Large intestine (tissue), 3 donors: Measurements from ENCODE around the gene HTR4. TPM values are rescaled to one million over a fixed set of nuclear protein-coding genes. Genes with fewer than 3 reads are reported as not detected.
"Not testable (repeated sequence)": the region's sequence is repeated elsewhere in the genome, so short reads cannot be mapped to it uniquely, and the experiment has no call there.

Experiments
- DNase-seq, 2 donors: peaks; one replicate each; pipeline versions ENCODE4 v3.0.0 to v3.0.0-alpha.2; 2013
- H3K27ac ChIP-seq: one replicate; pipeline ENCODE4 v1.5.1; 2013; ENCODE audit warnings: low read length
- H3K27me3 ChIP-seq: 2 replicates; pipeline ENCODE4 v1.6.1; 2013; ENCODE audit warnings: low read length; ENCODE audit not compliant: control insufficient read depth, insufficient read depth
- H3K36me3 ChIP-seq: 2 replicates; pipeline ENCODE4 v1.6.1; 2013; ENCODE audit warnings: low read length; ENCODE audit not compliant: control insufficient read depth, insufficient read depth
- H3K4me1 ChIP-seq: one replicate; pipeline ENCODE4 v1.6.1; 2013; ENCODE audit warnings: low read length; ENCODE audit not compliant: control insufficient read depth, insufficient read depth
- H3K4me3 ChIP-seq: one replicate; pipeline ENCODE4 v1.5.1; 2013; ENCODE audit warnings: low read length
- H3K9me3 ChIP-seq: one replicate; pipeline ENCODE4 v1.6.1; 2013; ENCODE audit warnings: mild to moderate bottlenecking, low read depth, low read length, moderate library complexity; ENCODE audit not compliant: control insufficient read depth
- WGBS: methylation state at CpG from one replicate; pipeline ENCODE4 v1.1.5; 2013; ENCODE audit warnings: low lambda C conversion rate; ENCODE audit not compliant: insufficient coverage; 5-methylcytosine and 5-hydroxymethylcytosine counted together
- polyA plus RNA-seq: library from polyadenylated mRNA; unstranded; fragments of 120-200 nt; gene quantifications from one replicate; pipeline ENCODE4 v1.2.1, GENCODE V29; 2013

HTR4 gene
- polyA plus RNA-seq, 1 donor = 4.7 TPM

- Histone ChIP-seq H3K36me3 (no peaks in the 10 kb centered on the region), H3K9me3 (no peaks in the 10 kb centered on the region), H3K27ac (no peak overlapping the region), H3K4me3 (no peak overlapping the region), H3K4me1 (no peaks in the 10 kb centered on the region), H3K27me3 (no peaks in the 10 kb centered on the region)
- 40% methylated on average over 1 of the region's 6 CpGs for WGBS
- DNase-seq = no peak
Measured at GRCh38 chr5:148541054-148541835, 113.1 kb downstream of the HTR4 start.

DNA sequence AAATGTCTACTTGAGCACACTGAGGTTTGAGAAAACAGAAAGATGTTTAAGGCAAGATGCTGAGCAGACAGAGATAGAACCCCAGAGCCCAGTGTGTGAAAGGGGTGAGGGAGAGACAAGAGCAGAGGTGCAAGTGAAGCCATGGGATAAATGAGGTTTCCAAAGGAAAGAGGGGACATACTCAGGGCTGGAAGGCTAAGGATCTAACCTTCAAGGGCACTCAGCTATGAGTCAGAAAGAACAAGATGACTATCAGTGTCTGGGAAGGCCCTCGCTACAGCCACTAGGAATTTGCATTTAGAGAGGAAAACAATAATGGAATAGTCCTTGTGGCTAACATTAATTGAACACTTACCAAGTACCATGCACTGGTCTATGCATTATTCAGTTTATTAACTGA lies 113.7 kb downstream of the HTR4 start:
- no peaks in the 10 kb centered on the region for H3K9me3 ChIP-seq
- no peak overlapping the region for H3K4me3 ChIP-seq
- no peaks in the 10 kb centered on the region for H3K27me3 ChIP-seq
- no peaks in the 10 kb centered on the region for H3K36me3 ChIP-seq
- no peaks in the 10 kb centered on the region for H3K4me1 ChIP-seq
- DNase-seq = no peak
- no CpG with 5 or more reads among the region's 1 CpG for WGBS
- no peak overlapping the region for H3K27ac ChIP-seq

GRCh38 chr5:148539851-148540250 lies 114.5 kb downstream of the HTR4 start:
- WGBS = 67% methylated on average over 1 of the region's 6 CpGs
- Histone ChIP-seq H3K4me3 (no peak overlapping the region), H3K9me3 (no peaks in the 10 kb centered on the region), H3K27me3 (no peaks in the 10 kb centered on the region), H3K4me1 (no peaks in the 10 kb centered on the region), H3K27ac (no peak overlapping the region), H3K36me3 (no peaks in the 10 kb centered on the region)
- DNase-seq = no peak

- no peak overlapping the region for H3K4me3 ChIP-seq
- H3K27me3 ChIP-seq = no peaks in the 10 kb centered on the region
- WGBS = no CpG with 5 or more reads among the region's 1 CpG
- DNase-seq = no peak
- no peaks in the 10 kb centered on the region for H3K36me3 ChIP-seq
- H3K9me3 ChIP-seq = no peaks in the 10 kb centered on the region
- no peak overlapping the region for H3K27ac ChIP-seq
- H3K4me1 ChIP-seq = no peaks in the 10 kb centered on the region
Measured at GRCh38 chr5:148535190-148535589, 119.1 kb downstream of the HTR4 start.

DNA sequence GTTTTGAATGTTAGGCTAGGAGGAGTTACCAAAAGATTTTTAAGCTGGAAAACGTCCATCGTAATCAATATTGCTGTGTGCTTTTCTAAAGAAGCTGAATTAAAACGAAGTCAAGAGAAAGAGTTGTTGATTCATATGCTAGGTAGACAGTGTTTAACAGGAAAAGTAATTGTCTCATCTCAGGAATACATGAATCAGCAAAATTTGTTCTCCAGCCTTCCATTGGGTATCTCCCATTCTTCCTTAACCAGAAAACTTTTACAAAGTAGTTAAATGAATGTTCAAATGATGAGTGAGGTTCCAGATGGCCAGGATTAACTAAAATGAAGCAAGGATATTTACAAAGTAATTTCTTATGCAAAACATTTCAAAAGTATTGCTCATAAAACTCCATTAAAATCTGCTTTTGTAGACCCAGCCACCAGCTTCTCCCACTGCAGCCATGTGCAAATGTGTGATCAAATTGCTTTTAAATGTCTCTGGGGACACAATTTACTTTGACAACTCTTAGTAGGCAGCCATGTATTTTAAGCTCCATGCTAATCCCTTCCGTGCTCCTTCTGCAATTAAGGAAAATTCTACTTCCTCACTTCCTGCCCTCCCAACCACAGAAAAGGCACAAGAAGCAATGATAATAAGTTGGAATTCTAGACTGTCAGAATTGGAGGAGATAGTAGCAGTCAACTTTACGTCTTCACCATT lies 121.2 kb downstream of the HTR4 start:
- no peaks in the 10 kb centered on the region for H3K9me3 ChIP-seq
- H3K27ac ChIP-seq = no peak overlapping the region
- no peaks in the 10 kb centered on the region for H3K36me3 ChIP-seq
- H3K4me1 ChIP-seq = no peaks in the 10 kb centered on the region
- H3K4me3 ChIP-seq = no peak overlapping the region
- H3K27me3 ChIP-seq = no peaks in the 10 kb centered on the region
- WGBS = 88% methylated on average over 4 of the region's 5 CpGs
- no peak for DNase-seq

- H3K4me3 ChIP-seq, H3K4me1 ChIP-seq, H3K27me3 ChIP-seq, H3K36me3 ChIP-seq, DNase-seq, H3K27ac ChIP-seq, H3K9me3 ChIP-seq: not testable (repeated sequence)
- WGBS = 100% methylated on average over 1 of the region's 2 CpGs
Measured at GRCh38 chr5:148529450-148529849, 124.9 kb downstream of the HTR4 start.

DNA sequence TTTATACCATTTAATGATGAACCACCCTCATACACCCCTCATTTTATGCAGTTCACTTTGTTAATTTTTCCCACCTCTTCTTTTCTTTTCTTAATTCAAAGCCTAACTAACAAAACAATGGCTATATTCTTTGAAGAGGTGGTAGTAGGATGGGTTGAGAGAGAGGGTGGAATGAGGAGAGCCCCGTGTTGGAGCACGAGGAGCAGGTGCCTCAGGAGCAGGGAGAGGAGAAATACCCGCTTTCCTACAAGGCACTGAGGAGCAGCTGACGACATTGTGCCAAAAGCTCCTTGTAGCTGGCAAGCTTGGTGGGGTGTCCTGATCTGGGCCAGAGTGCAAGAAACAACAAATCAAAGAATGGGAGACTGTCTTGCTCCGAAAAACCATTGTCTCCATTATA lies 129.6 kb downstream of the HTR4 start:
- no peaks in the 10 kb centered on the region for H3K9me3 ChIP-seq
- WGBS = no CpG with 5 or more reads among the region's 5 CpGs
- DNase-seq = no peak
- no peaks in the 10 kb centered on the region for H3K36me3 ChIP-seq
- no peak overlapping the region for H3K27ac ChIP-seq
- H3K4me1 ChIP-seq = no peaks in the 10 kb centered on the region
- H3K27me3 ChIP-seq = no peaks in the 10 kb centered on the region
- no peak overlapping the region for H3K4me3 ChIP-seq

DNA sequence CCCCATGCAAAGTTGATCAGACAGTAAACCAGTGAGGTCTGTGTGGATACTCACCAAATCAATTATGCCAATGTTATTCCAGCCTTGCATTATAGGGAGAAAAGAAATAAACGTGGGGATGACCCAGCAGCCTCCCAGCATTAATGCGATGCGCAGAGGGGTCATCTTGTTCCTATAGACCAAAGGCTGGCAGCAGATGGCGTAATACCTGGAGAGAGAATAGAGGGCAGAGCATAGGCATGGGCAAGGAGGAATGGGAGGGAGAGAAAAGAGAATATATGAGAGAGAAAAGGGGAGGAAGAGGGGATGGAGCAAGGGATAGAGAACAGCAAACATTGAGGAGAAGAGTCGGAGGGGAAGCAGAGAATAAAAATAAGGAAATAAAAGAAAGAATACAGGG lies 131.2 kb downstream of the HTR4 start:
- no peaks in the 10 kb centered on the region for H3K36me3 ChIP-seq
- H3K27me3 ChIP-seq = no peaks in the 10 kb centered on the region
- no peak for DNase-seq
- no peaks in the 10 kb centered on the region for H3K4me1 ChIP-seq
- WGBS = 72% methylated on average over 5 of the region's 5 CpGs
- no peak overlapping the region for H3K27ac ChIP-seq
- H3K4me3 ChIP-seq = no peak overlapping the region
- no peaks in the 10 kb centered on the region for H3K9me3 ChIP-seq

GRCh38 chr5:148515460-148515859 lies 138.9 kb downstream of the HTR4 start:
- Histone ChIP-seq H3K4me3 (no peak overlapping the region), H3K9me3 (peaks cover 7% of the 10 kb centered on the region), H3K27ac (no peak overlapping the region), H3K27me3 (no peaks in the 10 kb centered on the region), H3K4me1 (no peaks in the 10 kb centered on the region), H3K36me3 (no peaks in the 10 kb centered on the region)
- no peak for DNase-seq
- WGBS = 100% methylated on average over 2 of the region's 2 CpGs

- peaks cover 7% of the 10 kb centered on the region for H3K9me3 ChIP-seq
- H3K4me3 ChIP-seq = no peak overlapping the region
- no peak for DNase-seq
- no peaks in the 10 kb centered on the region for H3K36me3 ChIP-seq
- no peaks in the 10 kb centered on the region for H3K27me3 ChIP-seq
- no peaks in the 10 kb centered on the region for H3K4me1 ChIP-seq
- no peak overlapping the region for H3K27ac ChIP-seq
Measured at GRCh38 chr5:148514344-148514743, 140.0 kb downstream of the HTR4 start.

DNA sequence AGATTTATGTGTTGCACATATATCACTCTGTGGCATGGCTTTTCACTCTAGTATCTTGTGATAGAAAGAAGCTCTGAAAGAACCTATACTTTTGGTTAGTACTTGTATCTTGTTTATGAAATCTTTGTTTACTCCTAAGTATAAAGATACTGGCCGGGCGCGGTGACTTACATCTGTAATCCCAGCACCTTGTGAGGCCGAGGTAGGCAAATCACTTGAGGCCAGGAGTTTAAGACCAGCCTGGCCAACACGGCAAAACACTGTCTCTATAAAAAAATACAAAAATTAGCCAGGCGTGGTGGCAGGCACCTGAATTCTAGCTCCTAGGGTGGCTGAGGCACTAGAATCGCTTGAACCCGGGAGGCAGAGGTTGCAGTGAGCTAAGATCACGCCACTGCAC lies 141.8 kb downstream of the HTR4 start:
- WGBS = no CpG with 5 or more reads among the region's 9 CpGs
- peaks cover 7% of the 10 kb centered on the region for H3K9me3 ChIP-seq
- no peaks in the 10 kb centered on the region for H3K4me1 ChIP-seq
- no peak overlapping the region for H3K4me3 ChIP-seq
- no peak for DNase-seq
- no peaks in the 10 kb centered on the region for H3K27me3 ChIP-seq
- no peaks in the 10 kb centered on the region for H3K36me3 ChIP-seq
- H3K27ac ChIP-seq = no peak overlapping the region
